ENCODE measurements around the gene RPUSD3.
"Not testable (repeated sequence)": the region's sequence is repeated elsewhere in the genome, so short reads cannot be mapped to it uniquely, and the experiment has no call there.

RPUSD3 gene, protein sequence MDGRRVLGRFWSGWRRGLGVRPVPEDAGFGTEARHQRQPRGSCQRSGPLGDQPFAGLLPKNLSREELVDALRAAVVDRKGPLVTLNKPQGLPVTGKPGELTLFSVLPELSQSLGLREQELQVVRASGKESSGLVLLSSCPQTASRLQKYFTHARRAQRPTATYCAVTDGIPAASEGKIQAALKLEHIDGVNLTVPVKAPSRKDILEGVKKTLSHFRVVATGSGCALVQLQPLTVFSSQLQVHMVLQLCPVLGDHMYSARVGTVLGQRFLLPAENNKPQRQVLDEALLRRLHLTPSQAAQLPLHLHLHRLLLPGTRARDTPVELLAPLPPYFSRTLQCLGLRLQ

DNA sequence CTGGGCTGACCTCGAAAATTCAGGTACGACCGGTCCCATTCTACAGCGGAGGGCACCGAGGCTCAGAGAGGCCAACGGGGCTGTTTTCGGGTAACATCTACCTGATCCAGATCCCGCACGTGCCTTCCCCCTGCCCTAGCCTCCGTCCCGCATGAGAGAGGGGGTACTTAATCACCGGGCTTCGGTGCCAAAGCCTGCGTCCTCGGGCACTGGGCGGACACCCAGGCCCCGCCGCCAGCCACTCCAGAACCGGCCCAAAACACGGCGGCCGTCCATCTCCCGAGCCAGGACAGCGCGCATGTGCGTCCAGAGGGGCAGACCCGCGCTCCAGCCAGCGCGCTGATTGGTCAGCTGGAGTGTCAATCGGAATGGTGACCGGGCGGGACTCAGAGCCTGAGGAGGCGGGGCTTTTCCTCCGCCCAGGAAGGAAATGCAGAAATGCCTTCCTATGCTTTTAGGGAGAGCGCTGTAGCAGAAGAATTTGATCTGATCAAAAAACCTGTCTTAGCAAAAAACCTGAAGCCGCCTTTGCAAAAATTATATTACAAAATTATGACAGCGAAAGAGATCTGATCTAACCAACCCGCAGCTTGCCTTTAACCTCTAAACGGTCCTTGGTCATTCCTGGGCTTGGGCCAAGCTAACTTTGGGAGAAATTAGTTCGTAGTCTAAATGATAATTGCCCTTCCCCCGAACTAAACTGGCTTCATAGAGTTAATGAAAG is at the start of gene RPUSD3:
Gene RPUSD3, minus strand, starts transcription at position 294 of the 724 bp plus-strand sequence. Its CDS starts 18 bp downstream, at position 276.
- peak; percentile 83 to 98 (median 90) for DNase-seq

DNA sequence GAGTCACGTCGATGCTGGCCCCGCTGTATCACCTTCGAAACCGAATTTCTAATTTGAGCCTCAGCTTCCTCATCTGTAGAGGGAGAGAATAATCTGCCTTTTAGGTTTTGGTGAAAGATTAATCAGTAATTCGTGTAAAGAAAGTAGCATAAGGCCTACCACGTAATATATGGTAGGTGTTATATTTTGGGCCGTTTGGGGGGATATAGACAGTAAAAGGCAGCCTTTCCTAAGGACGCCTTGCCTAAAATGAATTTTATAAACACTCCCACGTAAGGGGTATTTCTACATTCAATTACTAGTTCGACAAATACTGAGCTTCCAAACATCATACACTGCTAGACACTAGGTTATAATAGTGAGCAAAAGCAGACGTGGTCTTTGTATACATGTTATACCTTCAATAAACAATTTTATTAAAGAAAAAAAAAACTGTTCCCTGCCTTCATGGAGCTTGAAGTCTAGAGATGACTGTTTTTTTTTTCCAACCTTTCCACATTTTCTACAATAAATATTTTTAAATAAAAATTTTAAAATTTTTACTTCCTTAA is 47.3 kb upstream of the RPUSD3 start:
- DNase-seq, result no peak

DNA sequence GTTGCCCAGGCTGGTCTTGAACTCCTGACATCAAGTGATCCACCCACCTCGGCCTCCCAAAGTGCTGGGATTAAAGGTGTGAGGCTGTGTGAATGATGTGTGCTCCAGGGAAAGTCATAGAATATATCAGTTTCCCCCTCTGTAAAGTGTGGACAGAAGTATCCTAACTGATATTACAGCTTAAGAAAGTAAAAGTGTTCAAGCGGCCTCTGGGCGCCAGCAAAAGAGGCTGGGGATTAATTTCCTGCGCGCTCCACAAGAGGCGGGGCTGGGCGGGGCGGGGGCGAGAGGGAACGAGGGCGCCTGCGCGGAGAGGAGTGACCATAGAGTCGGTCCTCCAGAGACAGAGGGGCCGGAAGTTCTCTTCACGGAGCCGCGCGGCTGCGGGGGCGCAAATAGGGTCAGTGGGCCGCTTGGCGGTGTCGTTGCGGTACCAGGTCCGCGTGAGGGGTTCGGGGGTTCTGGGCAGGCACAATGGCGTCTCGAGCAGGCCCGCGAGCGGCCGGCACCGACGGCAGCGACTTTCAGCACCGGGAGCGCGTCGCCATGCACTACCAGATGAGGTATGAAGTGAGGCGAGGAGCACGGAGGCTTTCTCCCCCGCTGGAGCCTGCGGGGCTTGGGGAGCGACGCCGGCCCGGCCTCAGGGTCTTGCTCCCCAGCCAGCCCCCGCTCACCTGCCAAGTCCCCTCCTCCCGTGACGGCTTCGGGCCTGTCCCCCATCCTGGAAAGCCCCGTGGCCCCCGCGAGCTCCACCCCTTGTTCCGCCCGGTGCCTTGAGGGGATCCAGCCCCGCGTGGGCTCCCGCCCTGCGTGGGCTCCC is 46.7 kb upstream of the RPUSD3 start, which contains the start of gene JAGN1:
Gene JAGN1, plus strand, starts transcription at position 362 of the 823 bp plus-strand sequence. Its CDS starts 113 bp downstream, at position 475.
- DNase-seq, result peak; percentile 80 to 90 (median 86)

DNA sequence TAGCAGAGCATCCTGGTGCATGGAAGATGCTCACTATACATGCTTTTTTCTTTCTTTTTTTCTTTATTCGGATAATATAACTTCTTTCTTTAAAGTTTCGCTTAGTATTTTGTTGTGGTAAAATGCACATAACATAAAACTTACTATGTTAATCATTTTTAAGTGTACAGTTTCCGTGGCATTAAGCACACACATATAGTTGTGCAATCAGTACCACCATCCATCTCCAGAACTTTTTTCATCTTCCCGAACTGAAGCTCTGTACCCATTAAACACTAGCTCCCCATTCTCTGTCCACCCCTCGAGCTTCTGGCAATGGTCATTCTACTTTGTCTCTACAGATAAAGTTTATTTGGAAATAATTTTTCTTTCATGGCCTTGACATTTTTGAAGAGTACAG is 45.6 kb upstream of the RPUSD3 start:
- no peak for DNase-seq

DNA sequence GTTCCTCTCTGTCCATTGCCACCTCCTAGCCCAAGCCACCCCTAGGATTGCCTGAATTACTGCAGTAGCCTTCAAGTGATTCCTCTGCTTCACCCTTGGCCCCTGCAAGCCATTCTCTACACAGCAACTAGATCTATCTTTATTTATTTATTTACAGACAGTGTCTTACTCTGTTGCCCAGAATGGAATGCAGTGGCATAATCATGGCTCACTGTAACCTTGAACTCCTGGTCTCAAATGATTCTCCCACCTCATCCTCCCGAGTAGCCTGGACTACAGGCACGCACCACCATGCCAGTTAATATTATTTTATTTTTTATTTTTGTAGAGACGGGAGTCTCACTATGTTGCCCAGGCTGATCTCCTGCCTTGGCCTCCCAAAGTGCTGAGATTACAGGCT is 44.7 kb upstream of the RPUSD3 start:
- no peak for DNase-seq

DNA sequence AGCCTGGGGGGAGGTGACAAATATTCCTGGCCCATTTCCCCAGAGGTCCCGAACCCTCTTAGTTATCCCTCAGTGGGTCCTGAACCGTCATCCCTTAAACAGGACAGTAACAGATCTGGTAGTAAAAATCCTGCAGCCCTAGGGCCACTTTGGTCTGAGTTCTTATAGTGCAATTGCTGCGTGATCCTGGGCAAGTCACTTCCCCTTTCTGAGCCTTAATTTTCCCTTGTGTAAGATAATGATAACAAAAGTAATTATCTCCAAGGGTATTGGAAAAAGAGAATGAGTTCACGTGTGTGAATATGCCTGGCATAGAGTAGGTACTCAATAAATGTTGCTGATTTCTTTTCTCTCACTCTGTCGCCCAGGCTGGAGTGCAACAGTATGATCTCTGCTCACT is 43.7 kb upstream of the RPUSD3 start:
- no peak for DNase-seq

DNA sequence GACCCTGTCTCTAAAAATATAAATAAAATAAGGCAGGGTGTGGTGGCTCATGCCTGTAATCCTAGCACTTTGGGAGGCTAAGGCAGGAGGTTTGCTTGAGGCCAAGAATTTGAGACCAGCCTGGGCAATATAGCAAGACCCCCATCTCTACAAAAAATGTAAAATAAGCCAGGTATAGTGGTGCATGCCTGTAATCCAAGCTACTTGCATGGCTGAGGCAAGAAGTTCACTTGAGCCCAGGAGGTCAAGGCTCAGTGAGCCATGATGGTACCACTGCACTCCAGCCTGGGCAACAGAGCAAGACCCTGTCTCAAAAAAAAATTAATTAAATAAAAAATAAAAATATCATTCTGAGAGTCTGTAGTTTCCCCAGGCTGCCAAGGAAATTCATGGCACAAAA is 42.5 kb upstream of the RPUSD3 start:
- DNase-seq, result no peak

DNA sequence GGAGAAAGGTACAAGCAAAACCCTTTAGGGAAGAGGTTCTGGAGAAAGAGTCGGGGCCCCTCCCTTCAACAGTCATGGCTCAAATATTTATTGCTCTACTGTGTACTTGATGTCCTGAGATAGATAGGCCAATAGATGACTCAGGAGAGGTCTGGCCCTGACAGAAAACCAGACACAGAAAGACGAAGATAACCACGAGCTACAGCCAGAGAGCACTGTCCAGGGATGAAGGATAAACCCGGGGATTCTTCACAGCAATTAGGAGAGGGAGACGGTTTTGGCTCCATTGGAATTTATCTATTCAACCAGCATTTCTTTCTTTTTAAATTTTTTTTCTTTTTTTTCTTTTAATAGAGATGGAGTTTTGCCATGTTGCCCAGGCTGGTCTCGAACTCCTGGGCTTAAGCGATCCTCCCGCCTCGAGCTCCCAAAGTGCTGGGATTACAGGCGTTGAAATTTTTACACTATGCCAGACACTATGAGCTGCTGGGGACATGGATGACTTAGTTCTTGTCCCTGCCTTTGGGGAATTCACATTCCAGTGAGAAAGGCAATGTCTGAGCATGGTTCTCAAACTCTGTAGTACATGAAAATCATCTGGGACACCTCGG is 40.9 kb upstream of the RPUSD3 start:
- DNase-seq, result no peak

DNA sequence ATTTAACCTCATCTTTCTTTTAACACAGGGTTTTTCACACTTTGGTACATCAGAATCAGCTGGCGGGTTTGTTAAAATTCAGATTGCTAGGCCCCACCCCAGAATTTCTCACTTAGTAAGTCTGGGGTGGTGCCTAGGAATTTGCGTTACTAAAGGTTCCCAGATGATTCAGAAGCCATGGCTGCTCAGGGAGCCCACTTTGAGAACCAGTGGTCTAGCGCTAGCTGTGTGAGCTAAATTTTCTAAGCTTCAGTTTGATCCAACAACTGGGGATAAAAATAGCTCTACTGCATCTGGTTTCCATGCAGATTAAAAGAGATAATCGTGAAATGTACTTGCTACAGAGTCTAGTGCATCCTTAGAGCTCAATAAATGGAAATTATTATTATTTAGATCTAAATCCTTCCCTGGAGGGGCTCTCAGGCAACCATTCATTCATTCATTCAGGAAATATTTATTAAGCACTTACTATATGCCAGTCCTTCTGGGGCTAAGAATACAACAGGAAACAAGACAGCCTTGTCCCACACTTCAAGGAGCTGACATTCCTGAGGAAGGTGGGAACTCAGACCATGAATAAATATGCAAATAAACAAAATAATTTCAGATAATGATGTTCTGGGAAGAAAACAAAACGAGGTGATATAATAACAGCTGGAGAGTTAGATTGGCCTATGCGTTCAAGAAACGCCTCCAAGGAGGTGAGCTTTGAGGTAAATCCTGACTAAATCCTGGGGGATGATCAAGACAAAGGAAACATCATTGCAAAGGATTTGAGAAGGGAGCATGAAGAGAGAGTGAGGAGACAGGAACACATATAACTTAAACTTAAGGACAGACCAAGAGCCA is 40.1 kb upstream of the RPUSD3 start:
- DNase-seq, result no peak

DNA sequence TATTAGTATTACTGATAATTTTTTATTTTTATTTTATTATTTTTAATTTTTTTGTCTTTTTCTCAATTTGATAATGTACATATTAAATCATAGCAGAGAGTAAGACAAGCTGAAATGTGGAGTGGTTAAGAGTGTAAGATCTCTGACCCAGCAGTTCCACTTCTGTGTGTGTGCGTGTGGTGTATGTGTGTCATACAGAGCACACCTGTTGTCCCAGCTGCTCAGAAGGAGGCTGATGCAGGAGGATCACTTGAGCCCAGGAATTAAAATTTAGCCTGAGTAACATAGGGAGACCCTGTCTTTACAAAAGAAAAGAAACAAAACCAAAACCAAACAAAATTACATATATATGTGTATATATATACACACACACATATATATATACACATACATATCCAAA is 37.6 kb upstream of the RPUSD3 start:
- no peak for DNase-seq

DNA sequence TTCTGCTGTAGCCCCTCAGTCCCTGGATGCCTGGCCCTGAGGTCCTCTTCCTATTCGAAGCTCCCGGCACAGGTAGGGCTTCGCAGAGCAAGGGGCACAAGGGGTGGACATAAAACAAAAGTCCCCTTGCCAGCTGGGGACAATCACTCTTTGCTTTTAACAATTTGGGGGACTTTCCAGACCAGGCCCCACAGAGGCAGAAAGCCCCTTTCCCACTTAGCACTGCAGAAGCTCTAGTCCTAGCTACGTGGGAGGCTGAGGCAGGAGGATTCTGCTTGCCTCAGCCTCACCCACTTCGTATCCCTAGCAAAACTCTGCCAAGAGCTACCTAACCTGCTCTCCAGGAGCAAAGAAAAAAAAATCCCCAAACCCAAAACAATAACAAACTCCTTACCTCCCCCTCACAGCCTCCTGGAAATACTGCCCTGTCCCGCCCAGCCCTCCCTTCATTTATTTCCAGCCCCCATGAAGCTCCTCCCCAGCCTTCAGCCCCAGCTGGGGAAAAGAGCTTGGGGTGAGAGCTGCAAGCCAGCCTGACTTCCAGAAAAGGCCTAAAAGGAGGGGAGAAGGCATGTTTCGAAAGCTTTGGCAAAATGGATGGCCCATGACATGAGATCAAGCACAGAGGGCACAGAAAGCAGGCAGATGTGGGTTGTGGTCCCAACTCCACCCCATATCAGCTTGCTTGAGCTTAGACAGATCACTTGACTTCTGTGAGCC is 36.2 kb upstream of the RPUSD3 start, which contains the start of gene CIDEC:
Gene CIDEC, minus strand, starts transcription at position 424 of the 720 bp plus-strand sequence. CDS start 1,767 bp downstream, outside the sequence.
- no peak for DNase-seq

DNA sequence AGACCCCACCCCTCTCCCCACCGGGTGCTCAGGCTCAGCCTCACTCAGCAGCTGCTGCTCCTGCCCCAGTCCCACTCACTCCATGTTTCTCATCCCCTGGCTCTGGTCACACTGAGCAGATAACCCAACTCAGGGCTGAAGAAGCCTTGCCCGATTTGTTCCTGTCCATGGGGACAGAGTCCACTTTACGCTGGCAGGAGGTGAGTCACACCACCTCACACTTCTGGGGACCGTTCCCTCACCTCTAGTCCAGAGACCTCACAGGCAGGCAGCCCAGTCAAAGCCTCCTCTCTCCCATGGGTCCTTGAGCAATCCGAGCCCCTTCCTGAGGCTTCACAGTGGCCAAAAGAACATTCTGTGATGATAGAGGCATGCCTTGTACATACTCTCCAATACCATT is 34.9 kb upstream of the RPUSD3 start:
- no peak for DNase-seq

DNA sequence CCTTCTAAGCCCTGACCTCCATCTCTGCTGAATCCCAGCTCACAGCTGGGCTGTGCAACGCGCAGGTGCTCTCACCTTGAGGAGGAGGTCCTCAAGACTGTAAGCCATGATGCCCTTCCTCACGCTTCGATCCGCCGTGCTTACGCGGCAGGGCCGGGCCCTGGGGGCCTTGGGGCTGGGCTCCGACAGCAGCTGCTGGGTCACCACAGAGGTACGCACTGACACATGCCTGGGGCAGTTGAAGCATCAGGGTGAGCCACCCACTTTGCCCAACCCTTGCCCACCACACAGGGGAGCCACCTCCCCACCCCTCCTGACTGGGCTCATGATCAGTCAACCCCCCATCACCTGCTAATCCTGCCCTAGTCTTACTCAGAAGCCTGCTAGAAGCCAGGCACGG is 33.2 kb upstream of the RPUSD3 start:
- DNase-seq, result no peak

DNA sequence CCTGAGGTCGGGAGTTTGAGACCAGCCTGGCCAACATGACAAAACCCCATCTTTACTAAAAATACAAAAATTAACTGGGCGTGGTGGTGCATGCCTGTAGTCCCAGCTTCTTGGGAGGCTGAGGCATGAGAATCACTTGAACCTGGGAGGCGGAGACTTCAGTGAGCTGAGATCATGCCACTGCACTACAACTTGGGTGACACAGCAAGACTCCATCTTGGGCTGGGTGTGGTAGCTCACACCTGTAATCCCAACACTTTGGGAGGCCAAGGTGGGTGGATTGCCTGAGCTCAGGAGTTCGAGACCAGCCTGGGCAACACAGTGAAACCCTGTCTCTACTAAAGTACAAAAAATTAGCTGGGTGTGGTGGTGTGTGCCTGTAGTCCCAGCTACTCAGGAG is 32.4 kb upstream of the RPUSD3 start:
- DNase-seq, result not testable (repeated sequence)

DNA sequence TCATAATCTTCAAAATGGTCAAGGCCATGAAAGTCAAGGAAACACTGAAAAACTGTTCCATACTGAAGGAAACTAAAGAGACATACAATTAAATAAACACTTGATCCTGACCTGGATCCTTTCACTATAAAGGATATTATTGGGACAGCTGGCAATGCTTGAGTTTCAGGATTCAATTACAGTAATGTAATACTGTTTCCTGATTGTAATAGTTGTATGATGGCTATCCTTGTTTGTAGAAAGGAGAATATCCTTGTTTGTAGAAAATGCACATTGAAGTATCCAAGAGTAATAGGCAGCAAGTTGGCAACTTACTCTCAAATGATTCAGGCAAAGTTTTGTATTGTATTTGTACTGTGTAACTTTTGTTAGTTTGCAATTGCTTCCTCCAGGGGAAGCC is 31.6 kb upstream of the RPUSD3 start:
- no peak for DNase-seq

DNA sequence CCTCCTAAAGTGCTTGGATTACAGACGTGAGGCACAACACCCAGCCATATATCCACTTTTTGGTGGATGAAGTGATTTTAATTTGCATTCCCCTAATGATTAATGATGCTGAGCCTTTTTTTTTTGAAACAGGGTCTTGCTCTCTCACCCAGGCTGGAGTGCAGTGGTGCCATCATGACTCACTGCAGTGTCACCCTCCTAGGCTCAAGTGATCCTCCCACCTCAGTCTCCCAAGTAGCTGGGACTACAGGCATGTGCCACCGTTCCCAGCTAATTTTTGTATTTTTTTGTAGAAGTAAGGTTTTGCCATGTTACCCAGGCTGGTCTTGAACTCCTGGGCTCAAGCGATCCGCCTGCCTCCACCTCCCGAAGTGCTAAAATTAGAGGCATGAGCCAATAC is 28.3 kb upstream of the RPUSD3 start:
- not testable (repeated sequence) for DNase-seq

DNA sequence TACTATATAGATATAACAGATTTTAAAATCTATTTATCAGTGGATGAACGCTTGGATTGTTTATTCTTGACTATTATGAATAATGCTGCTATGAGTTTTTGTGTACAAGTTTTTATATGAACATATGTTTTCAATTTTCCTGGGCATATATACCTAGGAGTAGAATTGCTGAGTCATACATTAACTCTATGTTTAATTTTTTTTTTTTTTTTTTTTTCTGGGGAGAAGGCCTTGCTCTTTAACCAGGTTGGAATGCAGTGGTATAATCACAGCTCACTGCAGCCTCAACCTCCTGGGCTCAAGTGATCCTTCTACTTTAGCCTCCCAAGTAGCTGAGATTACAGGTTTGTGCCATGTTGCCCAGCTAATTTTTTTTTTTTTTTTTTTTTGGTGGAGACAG is 27.2 kb upstream of the RPUSD3 start:
- no peak for DNase-seq

DNA sequence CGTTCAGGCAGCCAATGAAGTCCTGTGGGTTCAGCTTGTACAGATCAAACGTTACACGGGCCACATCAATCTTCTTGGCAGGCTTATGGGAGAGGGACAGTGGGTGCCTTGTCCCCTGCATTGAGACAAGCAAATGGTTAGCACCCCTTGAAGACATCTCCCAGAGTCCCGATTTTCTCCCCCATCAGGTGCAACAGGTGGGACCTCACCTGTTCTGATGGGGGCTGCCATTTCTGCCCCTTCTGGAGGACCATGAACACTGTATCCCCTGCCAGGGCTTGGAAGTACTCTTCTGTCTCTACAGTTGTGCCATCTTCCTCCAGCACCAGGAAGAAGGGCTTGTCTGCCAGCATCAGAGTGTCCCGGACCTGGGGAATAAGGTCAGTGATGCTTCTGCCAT is 26.1 kb upstream of the RPUSD3 start:
- DNase-seq, result no peak

DNA sequence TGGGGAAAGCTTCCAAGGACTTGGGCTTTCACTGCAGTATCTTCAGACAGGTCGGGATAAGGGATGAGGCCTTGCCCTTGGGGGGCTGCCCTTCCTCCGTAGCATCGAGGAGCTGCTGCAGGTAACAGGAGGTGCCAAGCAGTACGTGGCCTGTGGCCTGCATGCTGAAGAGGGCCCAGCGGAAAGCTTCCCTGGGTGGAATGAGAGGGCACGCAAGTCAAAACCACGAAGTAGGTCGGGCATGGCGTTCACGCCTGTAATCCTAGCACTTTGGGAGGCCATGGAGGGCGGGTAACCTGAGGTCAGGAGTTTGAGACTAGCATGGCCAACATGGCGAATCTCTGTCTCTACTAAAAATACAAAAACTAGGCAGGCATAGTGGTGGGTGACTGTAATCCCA is 23.3 kb upstream of the RPUSD3 start:
- no peak for DNase-seq

DNA sequence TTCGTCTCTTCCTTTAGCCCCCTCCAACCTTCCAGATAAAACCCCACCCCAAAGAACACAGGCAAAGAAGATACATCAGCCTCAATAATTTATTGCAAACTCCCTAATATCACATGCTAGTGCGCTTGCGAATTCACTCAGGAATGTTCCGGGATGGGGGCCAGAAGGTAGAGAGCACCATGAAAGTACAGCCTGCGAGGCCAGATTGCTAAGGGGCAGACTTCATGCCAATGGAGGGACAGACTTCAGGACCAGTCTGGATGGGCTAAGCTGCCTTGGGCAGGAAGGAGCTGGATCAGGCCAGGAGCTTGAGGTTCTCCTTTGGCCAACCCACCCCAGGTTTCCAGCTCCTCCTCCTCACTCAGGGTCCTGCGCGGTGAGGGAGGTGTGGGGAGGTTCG is 22.8 kb upstream of the RPUSD3 start:
- DNase-seq, result no peak

DNA sequence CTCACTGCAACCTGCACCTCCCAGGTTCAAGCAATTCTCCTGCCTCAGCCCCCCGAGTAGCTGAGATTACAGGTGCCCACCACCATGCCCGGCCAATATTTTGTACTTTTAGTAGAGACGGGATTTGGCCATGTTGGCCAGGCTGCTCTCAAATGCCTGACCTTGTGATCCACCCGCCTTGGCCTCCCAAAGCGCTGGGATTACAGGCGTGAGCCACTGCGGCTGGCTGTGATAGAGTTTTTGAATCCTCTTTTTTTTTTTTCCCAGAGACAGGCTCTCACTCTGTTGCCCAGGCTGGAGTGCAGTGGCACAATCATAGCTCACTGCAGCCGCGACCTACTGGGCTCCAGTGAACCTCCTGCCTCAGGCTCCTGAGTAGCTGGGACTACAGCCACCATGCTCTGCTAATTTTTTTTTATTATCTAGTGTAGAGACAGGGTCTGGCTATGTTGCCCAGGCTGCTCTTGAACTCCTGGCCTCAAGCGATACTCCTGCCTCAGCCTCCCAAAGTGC is 21.4 kb upstream of the RPUSD3 start:
- DNase-seq, result not testable (repeated sequence)
